GM12878 (cell line): Measurements from ENCODE around the gene CACNG4. TPM values are rescaled to one million over a fixed set of nuclear protein-coding genes. Genes with fewer than 3 reads are reported as not detected.
A peak's percentile ranks its signal among the peaks of the same experiment; 100 is the strongest.

Experiments used
- ATAC-seq: fragments of 200-7000 bp; cut with Tn5 transposase; 3 replicates; pipeline ENCODE4 v1.9.1; 2020; ENCODE audit warnings: mild to moderate bottlenecking, moderate library complexity
- BruUV-seq: library from RNA; stranded (reverse); fragments of 400-500 nt; replicated peaks from 2 replicates; lab custom pipeline; 2021; lab: Mats Ljungman, UMichigan
- CTCF ChIA-PET: fragments of 300-600 bp; sonication (Branson Sonifier 250); formaldehyde crosslinking; extraction: SDS; loops from one replicate; lab custom pipeline; 2021; ENCODE audit warnings: inconsistent platforms; lab: Yijun Ruan, JAX
- POLR2A ChIA-PET: fragments of 350-600 bp; formaldehyde crosslinking; extraction: SDS; loops from one replicate; lab custom pipeline; 2021; ENCODE audit warnings: inconsistent platforms; lab: Charles Lee
- RAD21 ChIA-PET: fragments of 300-600 bp; sonication (Branson Sonifier 250); formaldehyde crosslinking; loops from one replicate; lab custom pipeline; 2023; ENCODE audit warnings: antibody characterized with exemption; ENCODE audit not compliant: unreplicated experiment; lab: Charles Lee
- SMC1A ChIA-PET: fragments of 300-600 bp; sonication (Branson Sonifier 250); formaldehyde crosslinking; loops from one replicate; lab custom pipeline; 2023; ENCODE audit not compliant: unreplicated experiment, uncharacterized antibody; lab: Charles Lee
- DNase-seq: peaks from one replicate; pipeline ENCODE4 v3.0.0-alpha.2; 2011; ENCODE audit warnings: low read depth, low spot score
- FAIRE-seq: peaks from 3 replicates; lab custom pipeline; 2011; peaks lifted over from hg19 to GRCh38; lab: Jason Lieb, UNC
- H2AFZ ChIP-seq: 2 replicates; pipeline ENCODE4 v1.6.0; 2011; ENCODE audit warnings: low read depth, low read length, control low read depth; ENCODE audit not compliant: control insufficient read depth
- H3K27ac ChIP-seq: 2 replicates; pipeline ENCODE4 v1.5.1; 2011; ENCODE audit warnings: control low read depth; ENCODE audit not compliant: control insufficient read depth, insufficient read depth
- H3K27me3 ChIP-seq, 2 experiments: replicated peaks in 1 of 2; 2 replicates each; pipeline versions ENCODE4 v1.6.0 to v1.6.1; 2011; ENCODE audit warnings: low read length in 1 of 2; ENCODE audit not compliant: control insufficient read depth in 2 of 2, insufficient read depth in 2 of 2
- H3K36me3 ChIP-seq, 2 experiments: 2 replicates each; pipeline ENCODE4 v1.5.1; 2011; ENCODE audit warnings: low read length in 1 of 2; ENCODE audit not compliant: control insufficient read depth in 2 of 2, insufficient read depth in 2 of 2
- H3K4me1 ChIP-seq: 2 replicates; pipeline ENCODE4 v1.6.1; 2011; ENCODE audit warnings: mild to moderate bottlenecking, low read length, moderate library complexity, mixed read lengths; ENCODE audit not compliant: control insufficient read depth, insufficient read depth
- H3K4me2 ChIP-seq: 2 replicates; pipeline ENCODE4 v1.6.0; 2011; ENCODE audit warnings: control low read depth; ENCODE audit not compliant: control insufficient read depth, insufficient read depth
- H3K4me3 ChIP-seq: fragments of 200-600 bp; sonication (generic); 2 replicates; pipeline ENCODE4 v1.5.1; 2016
- H3K79me2 ChIP-seq: 2 replicates; pipeline ENCODE4 v1.6.0; 2011; ENCODE audit warnings: low read length; ENCODE audit not compliant: control insufficient read depth, insufficient read depth
- H3K9ac ChIP-seq: 2 replicates; pipeline ENCODE4 v1.8.0; 2011; ENCODE audit warnings: low read length, control low read depth, mixed read lengths; ENCODE audit not compliant: control insufficient read depth, insufficient read depth
- H3K9me3 ChIP-seq: replicated peaks from 3 replicates; pipeline ENCODE4 v1.5.1; 2011; ENCODE audit warnings: mild to moderate bottlenecking, low read length; ENCODE audit not compliant: control insufficient read depth, insufficient read depth
- H4K20me1 ChIP-seq: 2 replicates; pipeline ENCODE4 v1.6.0; 2011; ENCODE audit not compliant: control insufficient read depth, insufficient read depth
- ATF7 ChIP-seq: fragments of 450-650 bp; IDR thresholded peaks from 2 replicates; pipeline ENCODE4 v1.6.1; 2016; ENCODE audit warnings: low read depth, mild to moderate bottlenecking
- FOXK2 ChIP-seq: fragments of 450-650 bp; IDR thresholded peaks from 2 replicates; pipeline ENCODE4 v1.6.1; 2017; ENCODE audit warnings: mild to moderate bottlenecking, moderate library complexity
- GABPA ChIP-seq: IDR thresholded peaks from 2 replicates; pipeline ENCODE4 v1.6.1; 2014; ENCODE audit warnings: antibody characterized with exemption, low read depth, mild to moderate bottlenecking, inconsistent platforms
- GATAD2B ChIP-seq: fragments of 450-650 bp; conservative IDR thresholded peaks from 2 replicates; pipeline ENCODE4 v1.6.1; 2017; ENCODE audit warnings: low read depth, mild to moderate bottlenecking, moderate library complexity
- HCFC1 ChIP-seq: fragments of 150-350 bp; IDR thresholded peaks from 2 replicates; pipeline ENCODE4 v1.6.1; 2014; ENCODE audit warnings: low read length
- HDAC2 ChIP-seq: fragments of 200-600 bp; sonication (generic); IDR thresholded peaks from 2 replicates; pipeline ENCODE4 v1.6.1; 2017
- IKZF2 ChIP-seq, 2 experiments: fragments of 450-650 bp; IDR thresholded peaks; 2 replicates each; pipeline ENCODE4 v1.6.1; 2017; ENCODE audit warnings: mild to moderate bottlenecking in 2 of 2, moderate library complexity in 2 of 2
- IRF4 ChIP-seq: IDR thresholded peaks from 2 replicates; pipeline ENCODE4 v1.6.1; 2011; ENCODE audit warnings: low read depth, low read length
- NFYB ChIP-seq: IDR thresholded peaks from 2 replicates; pipeline ENCODE4 v1.6.1; 2011; ENCODE audit warnings: low read depth, mild to moderate bottlenecking, low read length, improper control_type of control experiment, moderate library complexity; ENCODE audit not compliant: insufficient read depth
- NR2F1 ChIP-seq: fragments of 450-650 bp; conservative IDR thresholded peaks from 2 replicates; pipeline ENCODE4 v1.6.1; 2017; ENCODE audit warnings: mild to moderate bottlenecking
- POLR2AphosphoS2 ChIP-seq: IDR thresholded peaks from 2 replicates; pipeline ENCODE4 v1.6.1; 2011; ENCODE audit warnings: low read depth, mild to moderate bottlenecking, low read length, improper control_type of control experiment, moderate library complexity
- POU2F2 ChIP-seq: IDR thresholded peaks from 3 replicates; pipeline ENCODE4 v1.6.1; 2011; ENCODE audit warnings: low read depth, mild to moderate bottlenecking, low read length, borderline replicate concordance
- RUNX3 ChIP-seq: IDR thresholded peaks from 2 replicates; pipeline ENCODE4 v1.6.1; 2012; ENCODE audit warnings: low read length, inconsistent platforms
- SIX5 ChIP-seq: IDR thresholded peaks from 2 replicates; pipeline ENCODE4 v1.6.1; 2011; ENCODE audit warnings: mild to moderate bottlenecking, low read depth, low read length, moderate library complexity; ENCODE audit not compliant: severe bottlenecking
- SP1 ChIP-seq: IDR thresholded peaks from one replicate; pipeline ENCODE4 v1.6.1; 2011; ENCODE audit warnings: low read depth, low read length
- SPI1 ChIP-seq: IDR thresholded peaks from 2 replicates; pipeline ENCODE4 v1.6.1; 2011; ENCODE audit warnings: low read depth, mild to moderate bottlenecking, low read length, moderate library complexity, borderline replicate concordance; ENCODE audit not compliant: insufficient read depth
- TCF3 ChIP-seq: IDR thresholded peaks from 2 replicates; pipeline ENCODE4 v1.6.1; 2012; ENCODE audit warnings: low read depth, mild to moderate bottlenecking, low read length, borderline replicate concordance; ENCODE audit not compliant: insufficient read depth
- USF1 ChIP-seq: IDR thresholded peaks from 2 replicates; pipeline ENCODE4 v1.6.1; 2011; ENCODE audit warnings: borderline replicate concordance, low read depth, mild to moderate bottlenecking, moderate library complexity, mixed read lengths, low read length; ENCODE audit not compliant: insufficient read depth; ENCODE audit errors: extremely low read length
- YBX1 ChIP-seq: fragments of 450-650 bp; IDR thresholded peaks from 2 replicates; pipeline ENCODE4 v1.6.1; 2016; ENCODE audit warnings: antibody characterized with exemption
- ZNF24 ChIP-seq: fragments of 450-650 bp; IDR thresholded peaks from 2 replicates; pipeline ENCODE4 v1.6.1; 2017; ENCODE audit warnings: antibody characterized with exemption, mild to moderate bottlenecking
- ZZZ3 ChIP-seq: IDR thresholded peaks from 2 replicates; pipeline ENCODE4 v1.6.1; 2011; ENCODE audit warnings: low read depth; ENCODE audit not compliant: control insufficient read depth, insufficient read length
- WGBS: methylation state at CpG from one replicate; pipeline ENCODE4 v1.1.6; 2016; ENCODE audit warnings: low lambda C conversion rate; ENCODE audit not compliant: insufficient replicate concordance, insufficient coverage; ENCODE audit errors: missing lambda C conversion rate; 5-methylcytosine and 5-hydroxymethylcytosine counted together
- in situ Hi-C: fragments of 300-500 bp; cut with MboI; formaldehyde crosslinking; loops from 9 replicates; pipeline ENCODE4 v1.14.3; 2018; ENCODE audit warnings: mixed read lengths
- intact Hi-C: fragments of 100-400 bp; cut with micrococcal nuclease; formaldehyde crosslinking; loops from one replicate; pipeline ENCODE4 v1.14.2; 2022; ENCODE audit not compliant: unreplicated experiment
- polyA plus RNA-seq, 11 experiments: library from polyadenylated mRNA; depleted of rRNA in 4 of 11; unstranded in 6 of 11; stranded (reverse) in 5 of 11; fragments of >200 nt; fragmentation: Nextera tagmentation in 4 of 11; fragmentation: Illumina TruSeq in 1 of 11; extraction: Ambion mirVana in 4 of 11; extraction: Trizol in 1 of 11; gene quantifications; 1 replicate in 1 of 11; 2 replicates in 10 of 11; pipeline versions ENCODE4 v1.2.1 to v1.2.3, GENCODE V29; 2011 to 2016; ENCODE audit warnings: inconsistent platforms in 2 of 11, missing spikeins in 2 of 11, low read depth in 1 of 11
- total RNA-seq, 4 experiments: library from RNA; depleted of rRNA in 3 of 4; stranded (reverse); fragments of >200 nt in 3 of 4; fragmentation: Illumina TruSeq in 1 of 4; extraction: Trizol in 1 of 4; gene quantifications; 2 replicates each; pipeline versions ENCODE4 v1.2.1 to v1.2.3, GENCODE V29; 2013 to 2021
- TF ChIP-seq, protein P1 (sequence below): fragments of 450-650 bp; formaldehyde crosslinking; IDR thresholded peaks from 2 replicates; pipeline ENCODE4 v1.4.0; 2022; ENCODE audit warnings: mild to moderate bottlenecking, moderate library complexity
- TF ChIP-seq, protein P2 (sequence below): IDR thresholded peaks from 2 replicates; pipeline ENCODE4 v1.6.1; 2011; ENCODE audit warnings: low read depth, mild to moderate bottlenecking, low read length, moderate library complexity, borderline replicate concordance; ENCODE audit errors: extremely low read depth

Gene CACNG4
- total and polyA plus RNA-seq, 10 of the 15 experiments (the other 5 are each of a cell fraction or from before 2014, with no cell fraction given) = 0.08 TPM; not detected in 8

GRCh38 chr17:66930933-66931332 is 33.6 kb upstream of the CACNG4 start:
- RAD21 ChIA-PET = no interaction called here
- H3K27me3 ChIP-seq = no peaks in the 10 kb centered on the region; a peak in 1 of 4 replicates
- DNase-seq (no peak), FAIRE-seq (no peak), ATAC-seq (0 out of 3 replicates have a peak, but pooled peaks have one; percentile 32)
- no peaks in the 10 kb centered on the region; the same call in 1 of the 3 replicates for H3K9me3 ChIP-seq
- H3K4me2 ChIP-seq = no peak overlapping the region
- CTCF ChIA-PET = interaction anchor here (0.6 kb wide), 1 partner anchor 216 kb away, joined by 3 read pairs; no protein-coding TSS in a partner anchor
- no peaks in the 10 kb centered on the region for H4K20me1 ChIP-seq
- SMC1A ChIA-PET = interaction anchor here (1.2 kb wide), 1 partner anchor 151 kb away, joined by 3 read pairs; no protein-coding TSS in a partner anchor
- no peak overlapping the region for H3K27ac ChIP-seq
- H3K36me3 ChIP-seq = no peaks in the 10 kb centered on the region
- no peak overlapping the region for H2AFZ ChIP-seq
- no peaks in the 10 kb centered on the region for H3K79me2 ChIP-seq
- in situ Hi-C loops = no loop called here
- no peak overlapping the region for H3K9ac ChIP-seq
- POLR2A ChIA-PET = interaction anchor here (0.6 kb wide), 1 partner anchor 428 kb away, joined by 6 read pairs; no protein-coding TSS in a partner anchor
- no peaks in the 10 kb centered on the region for H3K4me1 ChIP-seq
- WGBS = 3% methylated on average over 3 of the region's 3 CpGs
- intact Hi-C loops = no loop called here
- H3K4me3 ChIP-seq = no peak overlapping the region
- BruUV-seq = no TSS peak
- TF ChIP-seq TCF3 (no peak), ZNF24 (no peak), USF1 (peak; percentile 47), NR2F1 (no peak), IKZF2 (IDR thresholded peaks at IDR 0.05) (no peak), SPI1 (no peak), ATF7 (no peak), FOXK2 (no peak), GABPA (no peak), GATAD2B (no peak), RUNX3 (no peak), SP1 (no peak), HCFC1 (0 out of 2 replicates have a peak, but pooled peaks have one; percentile 27), NFYB (peak; percentile 79), HDAC2 (no peak), IRF4 (no peak), SIX5 (peak; percentile 42), POU2F2 (no peak), ZZZ3 (no peak), POLR2AphosphoS2 (no peak), YBX1 (no peak)
- TF ChIP-seq, protein P1, sequence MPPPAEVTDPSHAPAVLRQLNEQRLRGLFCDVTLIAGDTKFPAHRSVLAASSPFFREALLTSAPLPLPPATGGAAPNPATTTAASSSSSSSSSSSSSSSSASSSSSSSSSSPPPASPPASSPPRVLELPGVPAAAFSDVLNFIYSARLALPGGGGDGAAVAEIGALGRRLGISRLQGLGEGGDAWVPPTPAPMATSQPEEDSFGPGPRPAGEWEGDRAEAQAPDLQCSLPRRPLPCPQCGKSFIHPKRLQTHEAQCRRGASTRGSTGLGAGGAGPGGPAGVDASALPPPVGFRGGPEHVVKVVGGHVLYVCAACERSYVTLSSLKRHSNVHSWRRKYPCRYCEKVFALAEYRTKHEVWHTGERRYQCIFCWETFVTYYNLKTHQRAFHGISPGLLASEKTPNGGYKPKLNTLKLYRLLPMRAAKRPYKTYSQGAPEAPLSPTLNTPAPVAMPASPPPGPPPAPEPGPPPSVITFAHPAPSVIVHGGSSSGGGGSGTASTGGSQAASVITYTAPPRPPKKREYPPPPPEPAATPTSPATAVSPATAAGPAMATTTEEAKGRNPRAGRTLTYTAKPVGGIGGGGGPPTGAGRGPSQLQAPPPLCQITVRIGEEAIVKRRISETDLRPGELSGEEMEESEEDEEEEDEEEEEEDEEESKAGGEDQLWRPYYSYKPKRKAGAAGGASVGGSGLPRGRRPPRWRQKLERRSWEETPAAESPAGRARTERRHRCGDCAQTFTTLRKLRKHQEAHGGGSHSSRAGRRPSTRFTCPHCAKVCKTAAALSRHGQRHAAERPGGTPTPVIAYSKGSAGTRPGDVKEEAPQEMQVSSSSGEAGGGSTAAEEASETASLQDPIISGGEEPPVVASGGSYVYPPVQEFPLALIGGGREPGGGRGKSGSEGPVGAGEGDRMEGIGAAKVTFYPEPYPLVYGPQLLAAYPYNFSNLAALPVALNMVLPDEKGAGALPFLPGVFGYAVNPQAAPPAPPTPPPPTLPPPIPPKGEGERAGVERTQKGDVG (CRISPR knock-in tag) = no peak
- TF ChIP-seq, protein P2, sequence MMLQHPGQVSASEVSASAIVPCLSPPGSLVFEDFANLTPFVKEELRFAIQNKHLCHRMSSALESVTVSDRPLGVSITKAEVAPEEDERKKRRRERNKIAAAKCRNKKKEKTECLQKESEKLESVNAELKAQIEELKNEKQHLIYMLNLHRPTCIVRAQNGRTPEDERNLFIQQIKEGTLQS = 0 out of 2 replicates have a peak, but pooled peaks have one; percentile 32
